Measurements from ENCODE around the gene YWHAH.
"Not testable (repeated sequence)": the region's sequence is repeated elsewhere in the genome, so short reads cannot be mapped to it uniquely, and the experiment has no call there.

YWHAH gene

GRCh38 chr22:31951194-31952093, 7.1 kb downstream of the YWHAH start:
- DNase-seq = no peak

- DNase-seq = no peak
Measured at GRCh38 chr22:31952094-31952401, 7.7 kb downstream of the YWHAH start.

- no peak for DNase-seq
Measured at GRCh38 chr22:31952472-31952871, 8.1 kb downstream of the YWHAH start.

- no peak for DNase-seq
Measured at GRCh38 chr22:31953261-31953660, 8.9 kb downstream of the YWHAH start.

GRCh38 chr22:31954535-31955523, 10.5 kb downstream of the YWHAH start:
- no peak for DNase-seq

- DNase-seq = no peak
Measured at GRCh38 chr22:31956360-31956759, 12.0 kb downstream of the YWHAH start.

GRCh38 chr22:31957970-31958594, 13.7 kb downstream of the YWHAH start:
- no peak for DNase-seq

- no peak for DNase-seq
Measured at GRCh38 chr22:31958625-31959239, 14.4 kb downstream of the YWHAH start.

GRCh38 chr22:31960767-31961166, 16.4 kb downstream of the YWHAH start:
- no peak for DNase-seq

GRCh38 chr22:31962387-31963125, 18.2 kb downstream of the YWHAH start:
- DNase-seq = no peak

GRCh38 chr22:31968022-31968421, 23.7 kb downstream of the YWHAH start:
- DNase-seq = no peak

GRCh38 chr22:31969789-31970489, 25.6 kb downstream of the YWHAH start:
- DNase-seq = peak; percentile 39

GRCh38 chr22:31970490-31971444, 26.4 kb downstream of the YWHAH start:
- DNase-seq = peak; percentile 80

- no peak for DNase-seq
Measured at GRCh38 chr22:31972180-31972579, 27.8 kb downstream of the YWHAH start.

- no peak for DNase-seq
Measured at GRCh38 chr22:31973739-31974138, 29.4 kb downstream of the YWHAH start.

GRCh38 chr22:31977141-31977841, 33.0 kb downstream of the YWHAH start:
- DNase-seq = peak; percentile 66

GRCh38 chr22:31977939-31978338, 33.6 kb downstream of the YWHAH start:
- DNase-seq = no peak

GRCh38 chr22:31980628-31981027, 36.3 kb downstream of the YWHAH start:
- no peak for DNase-seq

GRCh38 chr22:31981976-31982375, 37.6 kb downstream of the YWHAH start:
- DNase-seq = not testable (repeated sequence)

Measured in activated CD4-positive, alpha-beta T cell treated with anti-CD3 and anti-CD28 coated beads for 1 hour (primary cell).